ENCODE data around the gene PRPF8. TPM values are rescaled to one million over a fixed set of nuclear protein-coding genes. Genes with fewer than 3 reads are reported as not detected.

Gene PRPF8
- total and polyA plus RNA-seq, 2 of the 13 experiments (the other 11 are each of a cell fraction or from before 2014, with no cell fraction given): 112 to 179 TPM

- DNase-seq (ENCODE audit: low spot score): no peak
- Histone ChIP-seq H3K27me3 (ENCODE audit: control insufficient read depth in 1 of 2, insufficient read depth in 2 of 2, low read length in 2 of 2) (no peaks in the 10 kb centered on the region), H3K79me2 (ENCODE audit: insufficient read depth, low read length) (no peaks in the 10 kb centered on the region), H3K27ac (ENCODE audit: extremely low read length, insufficient read depth, low read length) (no peak overlapping the region), H3K4me3 (replicated peaks in 1 of 3; ENCODE audit: insufficient read depth in 1 of 3, low read depth in 2 of 3, low read length in 3 of 3) (no peak overlapping the region), H3K9ac (ENCODE audit: insufficient read depth, low read depth, low read length) (no peak overlapping the region), H3K36me3 (replicated peaks in 1 of 2; ENCODE audit: control insufficient read depth in 1 of 2, insufficient read depth in 2 of 2, low read length in 2 of 2) (peaks cover 0 to 1% of the 10 kb centered on the region in 2 experiments; a peak in 2 of 5 replicates), H2AFZ (ENCODE audit: low read length) (no peak overlapping the region), H4K20me1 (ENCODE audit: insufficient read depth, low read length) (no peaks in the 10 kb centered on the region), H3K9me3 (ENCODE audit: low read length) (no peaks in the 10 kb centered on the region), H3K4me1 (ENCODE audit: insufficient read depth, low read length) (peaks cover 46% of the 10 kb centered on the region), H3K4me2 (ENCODE audit: low read depth, low read length) (no peak overlapping the region)
- no peak for ATAC-seq
- FAIRE-seq: no peak
- TF ChIP-seq ZNF318 (CRISPR knock-in tag; IDR thresholded peaks at IDR 0.05): no peak
- no peak for TF ChIP-seq ARID5B (CRISPR knock-in tag; IDR thresholded peaks at IDR 0.05)
- TF ChIP-seq CTCF (CRISPR knock-in tag; IDR thresholded peaks at IDR 0.05): 0 out of 2 replicates have a peak, but pooled peaks have one; percentile 11
- no peak for TF ChIP-seq ATF1 (CRISPR knock-in tag; IDR thresholded peaks at IDR 0.05)
- TF ChIP-seq ZBTB33 (CRISPR knock-in tag; IDR thresholded peaks at IDR 0.05): peak; percentile 52; the same call in 1 of the 2 replicates
- ChIA-PET POLR2A (no interaction called here), CTCF (ENCODE audit: low intra/inter-chr PET ratio, low total read pairs) (no interaction called here)
- intact Hi-C loops (cut with micrococcal nuclease; ENCODE audit: unreplicated experiment) (no loop called here), in situ Hi-C loops (cut with HindIII; ENCODE audit: extremely low pct_ligation_motif_present, low pct_unique_long_range_greater_than_20kb) (no loop called here)
- no TSS peak for BruUV-seq (replicated peaks)
- WGBS (ENCODE audit: low lambda C conversion rate): 91% methylated on average over 20 of the region's 20 CpGs
These were observed 67.0 kb downstream of the PRPF8 start for GRCh38 chr17:1617620-1618174.
